ES-I3 (cell line): ENCODE results near the gene TPSAB1.
"Not testable (repeated sequence)": the region's sequence is repeated elsewhere in the genome, so short reads cannot be mapped to it uniquely, and the experiment has no call there.

Source experiments
- H3K36me3 ChIP-seq: 2 replicates; pipeline ENCODE4 v1.6.1; 2013; ENCODE audit warnings: mild to moderate bottlenecking, low read length, control low read depth, moderate library complexity; ENCODE audit not compliant: insufficient read depth
- H3K4me1 ChIP-seq: 2 replicates; pipeline ENCODE4 v1.6.1; 2013; ENCODE audit warnings: mild to moderate bottlenecking, control low read depth, low read length; ENCODE audit not compliant: insufficient read depth
- H3K9ac ChIP-seq: 2 replicates; pipeline ENCODE4 v1.6.1; 2013; ENCODE audit warnings: low read depth, mild to moderate bottlenecking, low read length, moderate library complexity
- H3K9me3 ChIP-seq: 2 replicates; pipeline ENCODE4 v1.6.1; 2013; ENCODE audit warnings: mild to moderate bottlenecking, low read length, moderate library complexity; ENCODE audit not compliant: control insufficient read depth, insufficient read depth

TPSAB1 gene

GRCh38 chr16:1243907-1244850 is 3.7 kb downstream of the TPSAB1 start:
- H3K9me3 ChIP-seq, H3K9ac ChIP-seq, H3K4me1 ChIP-seq, H3K36me3 ChIP-seq: not testable (repeated sequence)

DNA sequence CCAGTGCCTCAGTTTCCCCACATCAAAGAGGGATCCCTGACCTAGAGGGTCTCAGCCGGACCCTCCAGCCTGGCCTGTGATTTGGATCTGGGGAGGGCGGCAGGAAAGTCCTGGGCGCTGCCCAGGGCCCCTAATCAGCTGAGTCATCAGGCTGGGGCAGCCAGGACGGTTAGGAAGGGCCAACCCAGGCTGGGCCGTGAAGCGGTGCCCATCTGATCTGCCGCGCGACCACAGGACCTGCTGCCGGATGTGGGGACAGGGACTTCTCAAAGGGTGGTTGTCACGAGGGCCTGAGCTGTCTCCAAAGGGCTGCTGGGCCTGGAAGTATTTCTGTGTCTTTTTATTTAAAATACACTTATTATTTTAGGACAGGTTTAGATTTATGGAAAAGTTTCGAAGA is 4.4 kb downstream of the TPSAB1 start:
- no peak overlapping the region for H3K9ac ChIP-seq
- H3K36me3 ChIP-seq, result no peaks in the 10 kb centered on the region
- H3K4me1 ChIP-seq, result no peaks in the 10 kb centered on the region

DNA sequence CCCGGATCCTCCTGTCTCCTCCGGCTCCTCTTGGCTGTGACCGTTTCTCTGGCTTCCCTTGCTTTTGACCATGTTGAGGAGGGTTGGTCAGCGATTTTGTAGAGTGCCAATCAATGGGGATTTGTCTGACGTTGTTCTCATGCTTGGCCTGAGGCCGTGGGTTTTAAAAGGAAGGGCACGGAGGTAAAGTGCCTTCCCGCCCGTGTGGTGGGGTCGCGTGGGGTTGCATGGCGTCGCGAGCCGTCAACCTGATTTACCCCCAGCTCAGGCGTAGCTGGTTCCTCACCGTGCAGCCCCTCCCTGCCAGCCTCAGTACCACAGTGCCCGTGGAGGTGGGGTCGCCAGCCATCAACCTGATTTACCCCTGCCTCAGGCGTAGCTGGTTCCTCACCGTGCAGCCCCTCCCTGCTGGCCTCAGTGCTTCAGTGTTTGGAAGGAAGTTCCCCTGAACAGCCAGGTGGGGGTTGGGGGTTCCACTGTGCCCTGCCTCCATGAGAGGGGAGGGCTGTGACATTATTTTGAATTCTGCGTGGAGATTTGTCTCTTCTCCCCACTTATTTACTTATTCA is 5.0 kb downstream of the TPSAB1 start:
- H3K36me3 ChIP-seq, result no peaks in the 10 kb centered on the region
- no peaks in the 10 kb centered on the region for H3K9me3 ChIP-seq
- H3K9ac ChIP-seq, result no peak overlapping the region

More for the DNA sequence above, 4.4 kb downstream of the TPSAB1 start:
- no peaks in the 10 kb centered on the region for H3K9me3 ChIP-seq

DNA sequence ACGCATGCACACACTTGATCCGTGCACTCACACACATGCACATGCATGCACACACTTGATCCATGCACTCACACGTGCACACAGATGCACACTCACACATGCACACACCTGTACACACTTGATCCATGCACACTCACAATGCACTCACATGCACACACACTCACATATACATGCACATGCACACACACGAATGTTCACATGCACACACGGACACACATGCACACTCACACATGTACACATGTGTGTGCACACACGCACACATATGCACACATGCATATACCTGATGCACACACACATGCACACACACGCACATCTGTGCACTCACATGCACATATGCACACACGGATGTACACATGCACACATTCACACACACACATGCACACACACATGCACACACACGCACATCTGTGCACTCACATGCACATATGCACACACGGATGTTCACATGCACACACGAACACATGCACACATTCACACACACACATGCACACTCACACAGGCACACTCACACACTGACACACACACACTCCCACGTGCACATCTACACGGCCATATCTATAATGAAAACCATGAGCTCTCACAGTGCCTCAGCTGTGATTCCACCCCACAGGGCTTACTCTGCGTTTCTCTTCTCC is 7.5 kb downstream of the TPSAB1 start:
- H3K9ac ChIP-seq, H3K36me3 ChIP-seq, H3K4me1 ChIP-seq: not testable (repeated sequence)

More for the DNA sequence above, 5.0 kb downstream of the TPSAB1 start:
- no peaks in the 10 kb centered on the region for H3K4me1 ChIP-seq

GRCh38 chr16:1249031-1249755 is 8.7 kb downstream of the TPSAB1 start:
- not testable (repeated sequence) for H3K36me3 ChIP-seq, H3K9ac ChIP-seq, H3K9me3 ChIP-seq, H3K4me1 ChIP-seq

More for the DNA sequence above, 7.5 kb downstream of the TPSAB1 start:
- not testable (repeated sequence) for H3K9me3 ChIP-seq

DNA sequence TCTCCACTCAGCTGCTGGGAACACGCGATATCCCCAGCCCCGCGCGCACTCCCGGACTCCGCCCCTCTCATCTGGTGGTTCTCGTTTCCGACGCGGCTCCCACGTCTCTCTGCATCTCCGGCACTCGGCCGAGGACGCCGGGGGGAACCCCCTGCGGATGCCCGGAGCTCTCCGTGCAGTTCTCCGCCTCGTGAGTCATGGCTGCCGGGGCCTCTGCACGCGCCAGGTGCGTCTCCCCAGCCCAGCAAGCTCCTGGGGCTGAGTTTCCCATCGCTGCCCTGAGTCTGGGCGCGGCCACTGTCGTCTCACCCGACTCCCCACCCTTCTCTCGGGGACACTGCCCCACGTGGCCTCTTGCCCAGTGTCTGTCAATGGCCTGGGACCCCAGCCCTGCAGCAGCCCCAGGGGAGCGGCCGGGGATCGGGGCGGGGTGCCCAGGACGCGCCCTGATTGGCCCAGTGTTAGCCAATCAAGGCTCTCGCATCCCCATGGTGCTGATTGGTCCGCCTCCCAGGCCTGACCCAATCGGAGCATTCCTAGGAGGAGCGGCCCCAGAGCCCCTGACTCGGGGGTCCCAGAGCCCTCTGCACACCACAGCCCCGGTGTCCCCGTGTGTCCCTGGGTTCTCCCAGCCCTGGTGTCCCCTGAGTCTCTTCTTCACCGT is 13.3 kb downstream of the TPSAB1 start:
- H3K9ac ChIP-seq, H3K36me3 ChIP-seq, H3K9me3 ChIP-seq, H3K4me1 ChIP-seq: not testable (repeated sequence)

GRCh38 chr16:1254821-1255220 is 14.3 kb downstream of the TPSAB1 start:
- H3K9ac ChIP-seq, H3K9me3 ChIP-seq, H3K4me1 ChIP-seq, H3K36me3 ChIP-seq: not testable (repeated sequence)

GRCh38 chr16:1255276-1256122 is 15.0 kb downstream of the TPSAB1 start, which contains the start of gene TPSD1:
TSS of gene TPSD1 (plus strand) at chr16:1256069. CDS start at chr16:1256281, 212 bp downstream.
- H3K36me3 ChIP-seq, H3K9ac ChIP-seq, H3K9me3 ChIP-seq, H3K4me1 ChIP-seq: not testable (repeated sequence)

GRCh38 chr16:1256296-1256873 is 15.9 kb downstream of the TPSAB1 start:
- not testable (repeated sequence) for H3K4me1 ChIP-seq, H3K9me3 ChIP-seq, H3K9ac ChIP-seq, H3K36me3 ChIP-seq

- Histone ChIP-seq H3K36me3 (no peaks in the 10 kb centered on the region), H3K4me1 (no peaks in the 10 kb centered on the region; the same call in 1 of the 2 replicates), H3K9me3 (no peaks in the 10 kb centered on the region), H3K9ac (no peak overlapping the region)
These were observed 16.4 kb downstream of the TPSAB1 start for GRCh38 chr16:1256874-1257322.

- no peak overlapping the region for H3K9ac ChIP-seq
- H3K9me3 ChIP-seq, result no peaks in the 10 kb centered on the region
- no peaks in the 10 kb centered on the region for H3K36me3 ChIP-seq
- H3K4me1 ChIP-seq, result no peaks in the 10 kb centered on the region; the same call in 1 of the 2 replicates
These were observed 17.2 kb downstream of the TPSAB1 start for GRCh38 chr16:1257561-1258224.

DNA sequence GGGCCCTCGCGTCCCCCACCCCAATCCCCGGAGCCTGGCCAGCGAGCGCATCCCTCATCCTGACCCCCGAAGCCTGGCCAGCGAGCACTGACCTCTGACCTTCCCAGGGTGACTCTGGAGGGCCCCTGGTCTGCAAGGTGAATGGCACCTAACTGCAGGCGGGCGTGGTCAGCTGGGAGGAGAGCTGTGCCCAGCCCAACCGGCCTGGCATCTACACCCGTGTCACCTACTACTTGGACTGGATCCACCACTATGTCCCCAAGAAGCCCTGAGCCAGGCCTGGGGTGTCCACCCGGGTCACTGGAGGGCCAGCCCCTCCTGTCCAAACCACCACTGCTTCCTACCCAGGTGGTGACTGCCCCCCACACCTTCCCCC is 17.7 kb downstream of the TPSAB1 start:
- no peaks in the 10 kb centered on the region for H3K36me3 ChIP-seq
- no peak overlapping the region for H3K9ac ChIP-seq
- no peaks in the 10 kb centered on the region; the same call in 1 of the 2 replicates for H3K4me1 ChIP-seq
- no peaks in the 10 kb centered on the region for H3K9me3 ChIP-seq
